ENCODE results near the gene CLECL1.

DNA sequence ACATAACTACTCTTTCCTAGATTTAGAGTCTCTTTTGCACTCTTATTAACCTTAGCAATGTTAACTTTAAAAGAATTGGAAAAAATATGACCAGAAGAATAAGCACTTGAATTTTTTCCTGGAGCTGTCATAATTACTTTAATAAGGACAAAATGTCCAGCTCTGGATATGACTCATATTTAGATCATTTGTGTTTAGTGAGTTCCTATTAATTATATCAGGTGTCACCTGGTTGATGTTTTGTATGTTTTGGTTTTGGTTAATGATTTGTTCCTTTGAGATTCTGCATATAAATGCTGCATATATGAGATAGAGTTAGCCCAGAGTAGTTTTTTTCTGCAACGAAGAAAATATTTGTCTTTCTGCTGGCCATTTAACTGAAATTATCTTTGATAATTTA is 5.1 kb downstream of the CLECL1 start:
- TF ChIP-seq YY1 (IDR thresholded peaks at IDR 0.05; ENCODE audit: insufficient read depth, insufficient read length) = no peak
- TF ChIP-seq ZNF274 (IDR thresholded peaks at IDR 0.05; ENCODE audit: low read depth, low read length) = no peak
- no peak for TF ChIP-seq SUZ12 (IDR thresholded peaks at IDR 0.05; ENCODE audit: extremely low read depth, insufficient read depth, insufficient read length)

All from NT2/D1 (cell line).